CD4-positive, alpha-beta T cell treated with Interleukin-4 for 1 hour (primary cell): Measurements from ENCODE around the gene PRKCZ.

ENCODE experiments used
- DNase-seq, 2 donors: peaks; one replicate each; pipeline ENCODE4 v3.0.0-alpha.2; 2020 to 2022

The PRKCZ gene

GRCh38 chr1:2183937-2184334 is 133.7 kb downstream of the PRKCZ start:
- DNase-seq = no peak

GRCh38 chr1:2184531-2184930 is 134.3 kb downstream of the PRKCZ start:
- DNase-seq = no peak

DNA sequence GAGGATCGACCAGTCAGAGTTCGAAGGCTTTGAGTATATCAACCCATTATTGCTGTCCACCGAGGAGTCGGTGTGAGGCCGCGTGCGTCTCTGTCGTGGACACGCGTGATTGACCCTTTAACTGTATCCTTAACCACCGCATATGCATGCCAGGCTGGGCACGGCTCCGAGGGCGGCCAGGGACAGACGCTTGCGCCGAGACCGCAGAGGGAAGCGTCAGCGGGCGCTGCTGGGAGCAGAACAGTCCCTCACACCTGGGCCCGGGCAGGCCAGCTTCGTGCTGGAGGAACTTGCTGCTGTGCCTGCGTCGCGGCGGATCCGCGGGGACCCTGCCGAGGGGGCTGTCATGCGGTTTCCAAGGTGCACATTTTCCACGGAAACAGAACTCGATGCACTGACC is 134.7 kb downstream of the PRKCZ start:
- no peak for DNase-seq

GRCh38 chr1:2185880-2186855 is 136.0 kb downstream of the PRKCZ start:
- no peak for DNase-seq

DNA sequence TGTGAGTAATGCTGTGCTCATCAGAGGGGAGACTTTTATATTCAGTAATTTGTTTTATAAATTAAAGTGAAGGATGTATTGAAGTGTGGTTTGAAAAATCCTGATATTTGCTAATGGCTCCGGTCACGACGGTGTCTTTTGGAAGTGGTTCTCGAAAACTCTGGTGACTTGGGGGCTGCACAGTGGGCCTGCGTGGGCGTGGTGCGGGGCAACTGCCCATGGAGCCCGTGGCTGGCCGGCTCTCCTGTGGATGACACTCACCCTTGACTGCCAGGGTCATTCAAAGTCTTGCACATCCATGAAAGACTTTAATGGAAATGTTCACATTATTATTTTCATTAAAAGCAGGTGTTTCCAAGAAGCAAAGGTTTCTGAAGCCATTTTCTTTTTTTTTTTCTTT is 136.7 kb downstream of the PRKCZ start:
- no peak for DNase-seq

DNA sequence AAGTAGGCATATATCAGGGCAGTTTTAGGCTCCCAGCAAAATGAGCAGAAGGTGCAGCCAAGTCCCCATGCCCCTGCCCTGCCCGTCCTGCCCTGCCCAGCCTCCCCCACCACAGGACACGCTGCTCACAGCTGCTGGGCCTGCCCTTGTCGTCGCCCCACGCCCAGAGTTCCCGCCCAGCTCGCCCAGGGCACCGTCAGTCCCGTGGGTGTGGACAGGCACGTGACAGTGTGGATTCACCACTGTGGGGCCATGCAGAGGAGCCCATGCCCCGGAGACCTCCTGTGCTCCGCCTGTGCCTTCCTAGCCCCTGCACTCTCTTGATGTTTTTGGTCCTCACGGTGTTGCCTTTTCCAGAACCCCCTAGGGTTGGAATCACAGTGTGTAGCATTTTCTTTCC is 137.4 kb downstream of the PRKCZ start:
- no peak for DNase-seq

DNA sequence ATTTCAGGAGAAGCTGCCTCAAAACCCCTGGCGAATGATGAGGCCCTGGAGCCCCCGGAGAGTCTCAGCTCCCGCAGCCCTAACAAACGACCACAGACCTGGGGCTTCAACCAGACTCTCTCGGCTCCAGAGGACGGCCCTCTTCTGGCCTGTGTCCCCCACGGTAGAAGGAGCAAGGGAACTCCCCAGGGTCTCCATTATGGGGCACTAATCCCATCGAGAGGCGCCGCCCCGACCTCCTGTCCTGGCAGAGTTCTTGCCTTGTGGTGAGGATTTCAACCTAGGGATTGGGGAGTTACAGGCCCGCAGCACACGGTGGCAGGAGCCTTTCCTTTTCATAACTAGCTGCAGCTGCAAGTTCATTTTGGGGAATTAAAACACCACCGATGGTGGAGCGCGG is 138.1 kb downstream of the PRKCZ start:
- DNase-seq = no peak

DNA sequence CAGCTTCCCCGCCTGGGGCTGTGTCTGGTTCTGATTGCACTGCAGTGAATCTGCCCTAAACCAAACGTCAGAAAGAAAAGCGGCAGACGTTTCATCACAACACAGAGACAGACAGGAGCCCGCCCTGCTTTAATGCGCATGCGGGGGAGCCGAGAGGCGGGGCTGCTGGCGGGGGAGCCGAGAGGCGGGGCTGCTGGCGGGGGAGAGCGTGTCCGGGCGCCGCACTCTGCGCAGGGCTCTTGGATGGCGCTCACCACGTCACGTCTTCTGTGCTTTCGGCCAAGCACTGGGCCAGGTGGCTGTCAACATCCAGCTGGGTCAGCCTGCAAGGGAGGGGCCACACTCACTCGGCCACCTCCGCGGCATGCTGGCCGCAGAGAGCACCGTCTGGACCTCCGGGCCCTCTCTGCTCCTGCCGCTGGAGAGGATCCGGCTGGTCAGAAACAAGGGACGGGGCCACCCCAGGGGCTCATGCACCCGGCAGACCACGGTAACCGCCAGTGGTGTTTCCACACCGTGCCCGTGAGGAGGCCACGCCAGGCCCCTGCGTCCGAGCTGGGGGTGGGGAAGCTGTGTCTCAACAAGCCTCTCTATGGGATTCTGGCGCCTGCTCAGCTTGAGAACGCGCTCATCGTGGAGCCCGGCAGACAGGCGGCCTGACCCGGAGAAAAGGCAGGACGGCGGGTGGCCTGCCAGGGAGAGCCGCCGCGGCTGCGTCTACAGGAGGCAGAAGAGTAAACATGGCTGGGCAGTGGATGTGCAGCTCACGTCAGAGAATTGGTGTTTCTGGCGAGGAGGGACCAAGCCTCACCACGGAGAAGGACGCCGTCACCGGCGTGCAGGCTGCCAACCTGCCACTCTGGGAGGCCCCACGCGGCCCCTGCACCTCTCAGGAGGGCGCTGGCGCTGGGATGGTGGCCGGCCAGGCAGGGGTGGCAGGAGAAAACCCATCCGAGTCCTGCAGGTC is 139.5 kb downstream of the PRKCZ start:
- DNase-seq = peak; percentile 95

- no peak for DNase-seq
Measured at GRCh38 chr1:2190491-2190976, 140.3 kb downstream of the PRKCZ start.

GRCh38 chr1:2192031-2192995 is 142.1 kb downstream of the PRKCZ start:
- no peak for DNase-seq

- no peak for DNase-seq
Measured at GRCh38 chr1:2193514-2194281, 143.5 kb downstream of the PRKCZ start.

- DNase-seq = peak; percentile 79 to 86
Measured at GRCh38 chr1:2194319-2194897, 144.2 kb downstream of the PRKCZ start, which contains the start of gene FAAP20. Gene FAAP20 (minus strand): TSS chr1:2194772. CDS start chr1:2194749, 23 bp downstream.

- peak; percentile 88 to 92 for DNase-seq
Measured at GRCh38 chr1:2194898-2195673, 144.9 kb downstream of the PRKCZ start.

DNA sequence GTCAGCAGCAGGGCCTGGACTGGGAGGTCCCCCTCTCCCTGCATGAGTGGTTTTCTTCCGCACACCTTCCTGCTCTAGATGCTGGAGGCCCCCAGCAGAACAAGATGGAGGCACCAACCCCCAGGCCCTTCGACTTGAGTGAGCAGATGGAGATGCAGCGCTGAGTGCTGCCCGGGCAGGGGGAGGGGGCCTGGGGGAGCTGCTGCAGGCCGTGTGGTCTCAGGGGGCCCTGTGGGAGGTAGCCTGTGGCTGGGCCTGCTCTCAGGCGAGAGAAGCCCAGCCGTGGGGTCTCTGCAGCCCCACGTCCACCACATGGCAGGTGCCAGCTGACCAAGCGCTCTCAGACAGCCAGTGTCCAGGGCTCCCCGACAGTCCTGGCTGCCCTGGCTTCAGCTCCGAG is 145.6 kb downstream of the PRKCZ start:
- DNase-seq = no peak

- DNase-seq = no peak
Measured at GRCh38 chr1:2196901-2197638, 146.9 kb downstream of the PRKCZ start.

DNA sequence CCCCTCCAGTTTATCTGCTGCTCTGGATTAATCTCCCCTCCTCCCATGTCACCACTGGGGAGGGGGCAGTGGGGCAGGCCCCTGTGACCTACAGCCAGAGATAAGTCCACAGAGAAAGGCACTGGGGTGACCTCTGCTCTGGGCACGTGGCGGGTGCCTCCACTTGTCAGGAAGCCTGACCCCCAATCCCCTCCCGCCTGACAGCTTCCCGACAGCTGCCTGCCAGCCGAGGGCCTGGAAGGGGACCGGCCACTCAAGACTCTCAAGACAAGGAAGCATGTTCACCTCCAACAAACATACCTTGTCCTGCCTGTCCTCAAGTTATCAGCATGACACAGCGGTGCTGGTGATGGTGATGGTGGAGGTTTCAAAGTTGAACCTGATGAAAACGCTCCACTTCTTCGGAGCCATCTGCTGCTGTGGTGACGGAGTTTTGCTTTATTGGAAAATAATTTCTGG is 147.5 kb downstream of the PRKCZ start:
- no peak for DNase-seq

GRCh38 chr1:2198571-2198970 is 148.4 kb downstream of the PRKCZ start:
- no peak for DNase-seq

DNA sequence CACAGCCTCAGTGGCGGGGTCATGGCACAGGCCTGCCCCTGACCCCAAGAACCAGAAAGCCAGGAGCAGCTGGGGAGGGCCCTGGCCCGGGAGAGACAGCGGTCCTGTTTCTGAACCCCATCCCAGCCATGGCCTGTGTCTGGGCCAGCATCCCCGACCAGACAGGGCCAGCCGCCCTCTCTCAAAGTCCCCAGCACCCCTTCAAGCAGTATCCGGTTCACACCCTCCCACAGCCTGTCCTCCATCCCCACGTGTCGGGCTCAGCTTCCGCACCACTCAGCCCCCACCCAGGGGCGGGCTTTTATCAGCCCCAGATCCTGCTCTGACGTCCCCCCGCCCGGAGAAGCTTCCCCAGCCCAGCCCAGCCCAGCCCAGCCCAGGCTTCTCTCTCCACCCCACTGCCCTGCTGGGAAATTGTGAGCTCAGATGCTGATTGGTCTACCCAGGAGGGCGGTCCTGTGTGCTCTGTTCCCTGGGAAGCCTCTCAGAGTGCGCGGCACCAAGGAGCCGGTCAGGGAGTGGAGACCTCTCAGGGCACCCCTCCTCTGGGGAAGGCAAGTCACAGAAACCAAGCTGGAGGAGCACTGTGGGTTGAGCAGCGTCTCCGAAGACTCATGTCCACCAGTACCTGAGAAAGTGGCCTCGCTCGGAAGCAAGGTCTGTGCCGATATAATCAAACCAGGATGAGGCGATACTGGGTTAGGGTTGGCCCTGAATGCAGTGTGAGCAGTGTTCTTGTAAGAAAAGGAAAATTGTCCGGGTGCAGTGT is 149.0 kb downstream of the PRKCZ start:
- peak; percentile 91 to 92 for DNase-seq
